Measurements from ENCODE around the gene TPRN. TPM values are rescaled to one million over a fixed set of nuclear protein-coding genes. Genes with fewer than 3 reads are reported as not detected.

TPRN gene
- total RNA-seq, 1 experiment from 2014 or later = 23.0 TPM

DNA sequence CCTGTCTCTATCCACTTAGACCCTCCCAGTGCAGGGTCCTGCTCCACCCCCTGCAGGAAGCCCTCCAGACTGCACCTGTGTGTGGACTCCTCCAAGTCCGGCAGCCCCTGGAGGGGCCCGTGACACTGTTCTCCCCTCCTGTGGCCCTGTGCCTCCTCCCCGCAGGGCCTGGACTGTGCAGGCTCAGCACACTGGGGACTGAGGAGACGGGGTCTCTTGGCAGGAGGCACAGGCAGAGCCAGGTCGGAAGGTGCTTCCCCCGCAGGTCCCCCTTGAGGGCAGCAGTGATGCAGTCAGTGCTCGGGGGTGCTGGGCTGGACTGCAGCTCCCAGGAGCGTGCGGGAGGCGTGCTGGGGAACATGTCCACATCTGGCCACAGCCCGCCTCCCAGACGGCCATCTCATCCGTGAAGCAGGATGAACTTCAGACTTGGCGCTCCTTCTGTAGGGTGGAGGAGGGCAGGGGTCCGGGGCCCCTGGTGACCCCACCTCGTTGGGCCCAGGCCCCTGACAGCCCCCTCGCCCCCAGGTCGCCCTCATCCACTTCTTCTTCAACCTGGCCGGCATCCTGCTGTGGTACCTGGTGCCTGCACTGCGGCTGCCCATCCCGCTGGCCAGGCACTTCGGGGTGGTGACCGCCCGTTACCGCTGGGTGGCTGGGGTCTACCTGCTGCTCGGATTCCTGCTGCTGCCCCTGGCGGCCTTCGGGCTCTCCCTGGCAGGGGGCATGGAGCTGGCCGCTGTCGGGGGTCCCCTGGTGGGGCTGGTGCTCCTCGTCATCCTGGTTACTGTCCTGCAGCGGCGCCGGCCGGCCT, 35.1 kb upstream of the TPRN start:
- no TSS peak for BruUV-seq (replicated peaks)
- POLR2A ChIA-PET (ENCODE audit: low non-redundant PET) = no interaction called here

DNA sequence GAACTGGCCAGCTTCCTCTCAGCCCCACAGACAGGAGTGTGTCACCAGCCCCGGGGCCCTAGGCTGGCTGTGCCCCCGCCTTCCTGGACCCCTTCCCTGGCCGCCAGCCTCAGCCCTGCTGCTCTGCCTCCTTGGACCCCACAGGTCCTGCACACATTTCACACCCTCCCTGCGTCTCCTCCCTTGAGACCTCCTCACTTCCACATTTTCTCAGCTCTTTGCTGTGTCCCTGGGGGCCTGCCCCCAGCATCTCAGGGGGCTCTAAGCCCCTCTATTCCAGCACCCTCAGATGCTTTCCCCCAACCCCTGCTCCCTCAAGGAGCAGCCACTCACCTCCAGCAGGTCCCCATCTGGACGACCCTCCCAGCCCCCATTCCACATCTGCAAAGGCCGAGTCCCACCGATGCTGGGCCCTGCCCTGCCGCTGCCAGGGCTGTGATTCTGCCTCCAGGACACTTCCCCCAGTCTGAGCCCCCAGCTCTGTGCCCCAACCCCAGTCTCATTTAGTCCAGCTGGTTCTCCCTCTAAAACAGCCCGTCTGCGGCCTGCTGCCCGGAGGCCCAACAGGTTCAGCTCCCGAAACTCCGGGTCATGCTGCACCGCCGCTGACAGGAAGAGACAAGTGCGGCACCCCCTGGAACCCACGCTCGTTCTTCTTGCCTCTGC, 34.4 kb upstream of the TPRN start:
- Histone ChIP-seq H3K27ac (ENCODE audit: low read depth, low read length, poor library complexity, severe bottlenecking) (no peak overlapping the region), H3K27me3 (replicated peaks; ENCODE audit: insufficient read depth, low read depth, low read length, poor library complexity) (no peaks in the 10 kb centered on the region), H3K9me3 (ENCODE audit: low read depth, low read length, poor library complexity, severe bottlenecking) (no peaks in the 10 kb centered on the region), H3K4me3 (ENCODE audit: low read depth, low read length, poor library complexity, severe bottlenecking) (no peak overlapping the region), H3K4me1 (ENCODE audit: insufficient read depth, low read length, poor library complexity, severe bottlenecking) (peaks cover 17% of the 10 kb centered on the region), H3K36me3 (ENCODE audit: insufficient read depth, low read length, poor library complexity, severe bottlenecking) (no peaks in the 10 kb centered on the region)
- TF ChIP-seq EZH2 (IDR thresholded peaks at IDR 0.05; ENCODE audit: borderline replicate concordance, low read depth, low read length, poor library complexity, severe bottlenecking) (no peak), CTCF (conservative IDR thresholded peaks at IDR 0.05; ENCODE audit: low read depth, low read length) (no peak)
- POLR2A ChIA-PET (ENCODE audit: low non-redundant PET) = no interaction called here
- no peak for DNase-seq (ENCODE audit: low spot score)
- CTCF ChIA-PET = interaction anchor here (0.9 to 1.6 kb wide), 2 partner anchors 12 to 148 kb away, joined by 3 read pairs; partner anchors contain the start of gene MAN1B1
- no TSS peak for BruUV-seq (replicated peaks)
- intact Hi-C loops (cut with micrococcal nuclease; ENCODE audit: unreplicated experiment) = loop anchor here (5.0 kb wide), 1 partner anchor 188 kb away; the partner anchor contains the start of gene NPDC1

More for the DNA sequence above, 35.1 kb upstream of the TPRN start:
- no peak for DNase-seq (ENCODE audit: low spot score)
- H3K9me3 ChIP-seq (ENCODE audit: low read depth, low read length, poor library complexity, severe bottlenecking) = no peaks in the 10 kb centered on the region
- intact Hi-C loops (cut with micrococcal nuclease; ENCODE audit: unreplicated experiment) = loop anchor here (5.0 kb wide), 1 partner anchor 188 kb away; the partner anchor contains the start of gene NPDC1
- no peak overlapping the region for H3K4me3 ChIP-seq (ENCODE audit: low read depth, low read length, poor library complexity, severe bottlenecking)
- no peaks in the 10 kb centered on the region for H3K27me3 ChIP-seq (replicated peaks; ENCODE audit: insufficient read depth, low read depth, low read length, poor library complexity)
- peaks cover 17% of the 10 kb centered on the region for H3K4me1 ChIP-seq (ENCODE audit: insufficient read depth, low read length, poor library complexity, severe bottlenecking)
- no peaks in the 10 kb centered on the region for H3K36me3 ChIP-seq (ENCODE audit: insufficient read depth, low read length, poor library complexity, severe bottlenecking)
- H3K27ac ChIP-seq (ENCODE audit: low read depth, low read length, poor library complexity, severe bottlenecking) = no peak overlapping the region
- CTCF ChIA-PET = interaction anchor here (0.6 to 1.6 kb wide), 5 partner anchors 12 to 165 kb away, joined by 3 to 22 read pairs (median 5); partner anchors contain the start of genes NELFB and SAPCD2
- no peak for TF ChIP-seq EZH2 (IDR thresholded peaks at IDR 0.05; ENCODE audit: borderline replicate concordance, low read depth, low read length, poor library complexity, severe bottlenecking)
- TF ChIP-seq CTCF (conservative IDR thresholded peaks at IDR 0.05; ENCODE audit: low read depth, low read length) = no peak

DNA sequence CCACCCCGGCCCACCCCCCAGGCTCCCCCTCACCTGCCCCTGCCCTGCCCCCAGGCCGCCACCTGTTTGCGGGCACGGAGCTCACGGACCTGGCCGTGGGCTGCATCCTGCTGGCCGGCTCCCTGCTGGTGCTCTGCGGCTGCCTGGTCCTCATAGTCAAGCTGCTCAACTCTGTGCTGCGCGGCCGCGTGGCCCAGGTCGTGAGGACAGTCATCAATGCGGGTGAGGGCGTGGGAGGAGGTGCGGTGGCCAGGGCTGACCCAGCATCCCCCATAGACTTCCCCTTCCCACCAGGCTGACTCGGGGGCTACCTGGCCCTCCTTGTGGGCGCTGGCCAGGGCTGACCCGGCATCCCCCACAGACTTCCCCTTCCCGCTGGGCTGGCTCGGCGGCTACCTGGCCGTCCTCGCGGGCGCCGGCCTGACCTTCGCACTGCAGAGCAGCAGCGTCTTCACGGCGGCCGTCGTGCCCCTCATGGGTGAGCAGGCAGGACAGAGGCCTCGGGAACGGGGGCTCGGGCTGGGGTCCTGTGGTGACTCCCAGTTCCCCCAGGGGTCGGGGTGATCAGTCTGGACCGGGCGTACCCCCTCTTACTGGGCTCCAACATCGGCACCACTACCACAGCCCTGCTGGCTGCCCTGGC, 33.6 kb upstream of the TPRN start:
- intact Hi-C loops (cut with micrococcal nuclease; ENCODE audit: unreplicated experiment) = no loop called here
- POLR2A ChIA-PET (ENCODE audit: low non-redundant PET) = interaction anchor here (0.6 kb wide), 1 partner anchor 147 kb away, joined by 4 read pairs; the partner anchor contains the start of gene MAN1B1
- no TSS peak for BruUV-seq (replicated peaks)

More for the DNA sequence above, 33.6 kb upstream of the TPRN start:
- Histone ChIP-seq H3K4me1 (ENCODE audit: insufficient read depth, low read length, poor library complexity, severe bottlenecking) (peaks cover 17% of the 10 kb centered on the region), H3K27me3 (replicated peaks; ENCODE audit: insufficient read depth, low read depth, low read length, poor library complexity) (no peaks in the 10 kb centered on the region), H3K9me3 (ENCODE audit: low read depth, low read length, poor library complexity, severe bottlenecking) (no peaks in the 10 kb centered on the region), H3K36me3 (ENCODE audit: insufficient read depth, low read length, poor library complexity, severe bottlenecking) (no peaks in the 10 kb centered on the region), H3K4me3 (ENCODE audit: low read depth, low read length, poor library complexity, severe bottlenecking) (no peak overlapping the region), H3K27ac (ENCODE audit: low read depth, low read length, poor library complexity, severe bottlenecking) (no peak overlapping the region)
- no peak for DNase-seq (ENCODE audit: low spot score)
- CTCF ChIA-PET = interaction anchor here (0.9 to 1.6 kb wide), 2 partner anchors 11 to 147 kb away, joined by 3 read pairs; partner anchors contain the start of gene MAN1B1
- no peak for TF ChIP-seq CTCF (conservative IDR thresholded peaks at IDR 0.05; ENCODE audit: low read depth, low read length)
- no peak for TF ChIP-seq EZH2 (IDR thresholded peaks at IDR 0.05; ENCODE audit: borderline replicate concordance, low read depth, low read length, poor library complexity, severe bottlenecking)
